SK-N-SH treated with all-trans-retinoic acid at 6 μM for 48 hours (cell line): ENCODE data around the gene PDE6A.

ENCODE experiments used
- CSDC2 ChIP-seq: fragments of 250-450 bp; sonication (Bioruptor Pico); IDR thresholded peaks from 2 replicates; pipeline ENCODE4 v1.5.0; 2020; ENCODE audit warnings: mild to moderate bottlenecking, moderate library complexity
- GLIS3 ChIP-seq: fragments of 250-450 bp; sonication (Bioruptor Pico); IDR thresholded peaks from 2 replicates; pipeline ENCODE4 v1.5.0; 2020; ENCODE audit warnings: mild to moderate bottlenecking, moderate library complexity
- ISL1 ChIP-seq: fragments of 250-450 bp; sonication (Bioruptor Pico); IDR thresholded peaks from 2 replicates; pipeline ENCODE4 v2.1.2; 2022; ENCODE audit warnings: mild to moderate bottlenecking, moderate library complexity
- PPARA ChIP-seq: fragments of 250-450 bp; sonication (Bioruptor Pico); IDR thresholded peaks from 2 replicates; pipeline ENCODE4 v1.5.0; 2020; ENCODE audit warnings: mild to moderate bottlenecking, borderline replicate concordance
- RARB ChIP-seq: fragments of 250-450 bp; sonication (Bioruptor Pico); IDR thresholded peaks from 2 replicates; pipeline ENCODE4 v1.8.0; 2021; ENCODE audit warnings: mild to moderate bottlenecking, moderate library complexity
- SNAI2 ChIP-seq: fragments of 250-450 bp; sonication (Bioruptor Pico); IDR thresholded peaks from 2 replicates; pipeline ENCODE4 v1.5.0; 2020; ENCODE audit warnings: mild to moderate bottlenecking, moderate library complexity
- ZC3H10 ChIP-seq: fragments of 250-450 bp; sonication (Bioruptor Pico); IDR thresholded peaks from 2 replicates; pipeline ENCODE4 v1.5.1; 2021; ENCODE audit warnings: mild to moderate bottlenecking, moderate library complexity
- ZFP3 ChIP-seq: fragments of 250-450 bp; sonication (Bioruptor Pico); IDR thresholded peaks from 2 replicates; pipeline ENCODE4 v1.5.0; 2020; ENCODE audit warnings: mild to moderate bottlenecking, moderate library complexity
- ZFP30 ChIP-seq: fragments of 450-650 bp; formaldehyde crosslinking; IDR thresholded peaks from 2 replicates; pipeline ENCODE4 v1.5.0; 2022; ENCODE audit warnings: mild to moderate bottlenecking, moderate library complexity
- ZNF8 ChIP-seq: fragments of 450-650 bp; formaldehyde crosslinking; IDR thresholded peaks from 2 replicates; pipeline ENCODE4 v1.5.0; 2020; ENCODE audit warnings: mild to moderate bottlenecking, moderate library complexity
- TF ChIP-seq, protein P1 (sequence below): fragments of 250-450 bp; sonication (Bioruptor Pico); IDR thresholded peaks from 2 replicates; pipeline ENCODE4 v1.5.0; 2020; ENCODE audit warnings: mild to moderate bottlenecking, moderate library complexity
- TF ChIP-seq, protein P2 (sequence below): fragments of 250-450 bp; sonication (Bioruptor Pico); IDR thresholded peaks from 2 replicates; pipeline ENCODE4 v1.8.0; 2020; ENCODE audit warnings: mild to moderate bottlenecking, moderate library complexity, borderline replicate concordance
- TF ChIP-seq, protein P3 (sequence below): fragments of 250-450 bp; sonication (Bioruptor Pico); IDR thresholded peaks from 2 replicates; pipeline ENCODE4 v1.5.1; 2020; ENCODE audit warnings: low read depth, mild to moderate bottlenecking, moderate library complexity
- TF ChIP-seq, protein P4 (sequence below): fragments of 250-450 bp; sonication (Bioruptor Pico); IDR thresholded peaks from 2 replicates; pipeline ENCODE4 v1.8.0; 2021; ENCODE audit warnings: low read depth, mild to moderate bottlenecking, moderate library complexity, borderline replicate concordance

DNA sequence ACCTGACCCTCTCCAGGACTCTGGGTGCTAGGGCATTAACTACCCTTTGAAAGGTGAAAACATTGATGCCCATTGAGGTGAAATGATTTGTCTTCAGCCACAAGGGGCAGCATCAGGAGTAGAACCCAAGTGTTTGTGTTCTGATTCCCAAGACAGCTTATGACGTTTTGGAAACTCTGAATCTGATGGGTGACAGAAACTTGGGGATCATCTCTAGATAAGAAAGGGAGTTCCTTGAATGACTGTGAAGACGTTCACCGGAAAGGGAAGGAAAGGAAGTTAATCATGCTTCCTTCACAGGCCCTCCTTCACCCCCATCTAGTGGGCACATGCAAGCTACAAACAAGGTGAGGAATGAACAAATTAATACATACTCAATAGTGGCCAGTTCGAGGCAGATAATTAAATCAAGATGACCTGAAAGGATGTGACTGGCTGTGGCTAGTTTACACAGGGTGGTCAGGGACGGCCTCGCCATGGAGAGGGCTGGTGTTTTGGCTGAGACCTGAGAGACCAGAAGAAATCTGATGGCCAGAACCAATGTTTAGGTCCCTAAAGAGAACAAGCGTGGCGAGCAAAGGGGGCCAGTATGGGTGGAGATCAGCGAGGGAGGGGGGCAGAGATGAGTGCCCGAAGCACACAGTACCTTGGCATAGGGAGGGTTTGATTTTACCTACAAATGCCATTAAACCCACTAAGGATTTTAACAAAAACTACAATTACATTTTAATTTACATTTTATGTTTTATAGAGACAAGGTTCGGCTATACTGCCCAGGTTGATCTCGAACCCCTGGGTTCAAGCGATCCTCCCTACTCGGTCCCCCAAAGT lies 15.0 kb upstream of the PDE6A start:
- TF ChIP-seq PPARA (CRISPR knock-in tag) (no peak), ZNF8 (no peak), SNAI2 (CRISPR knock-in tag) (no peak), ZFP3 (CRISPR knock-in tag) (no peak), ISL1 (no peak), GLIS3 (CRISPR knock-in tag) (no peak), RARB (CRISPR knock-in tag) (no peak), ZC3H10 (CRISPR knock-in tag) (no peak), CSDC2 (CRISPR knock-in tag) (no peak), ZFP30 (CRISPR knock-in tag) (no peak)
- TF ChIP-seq, protein P1, sequence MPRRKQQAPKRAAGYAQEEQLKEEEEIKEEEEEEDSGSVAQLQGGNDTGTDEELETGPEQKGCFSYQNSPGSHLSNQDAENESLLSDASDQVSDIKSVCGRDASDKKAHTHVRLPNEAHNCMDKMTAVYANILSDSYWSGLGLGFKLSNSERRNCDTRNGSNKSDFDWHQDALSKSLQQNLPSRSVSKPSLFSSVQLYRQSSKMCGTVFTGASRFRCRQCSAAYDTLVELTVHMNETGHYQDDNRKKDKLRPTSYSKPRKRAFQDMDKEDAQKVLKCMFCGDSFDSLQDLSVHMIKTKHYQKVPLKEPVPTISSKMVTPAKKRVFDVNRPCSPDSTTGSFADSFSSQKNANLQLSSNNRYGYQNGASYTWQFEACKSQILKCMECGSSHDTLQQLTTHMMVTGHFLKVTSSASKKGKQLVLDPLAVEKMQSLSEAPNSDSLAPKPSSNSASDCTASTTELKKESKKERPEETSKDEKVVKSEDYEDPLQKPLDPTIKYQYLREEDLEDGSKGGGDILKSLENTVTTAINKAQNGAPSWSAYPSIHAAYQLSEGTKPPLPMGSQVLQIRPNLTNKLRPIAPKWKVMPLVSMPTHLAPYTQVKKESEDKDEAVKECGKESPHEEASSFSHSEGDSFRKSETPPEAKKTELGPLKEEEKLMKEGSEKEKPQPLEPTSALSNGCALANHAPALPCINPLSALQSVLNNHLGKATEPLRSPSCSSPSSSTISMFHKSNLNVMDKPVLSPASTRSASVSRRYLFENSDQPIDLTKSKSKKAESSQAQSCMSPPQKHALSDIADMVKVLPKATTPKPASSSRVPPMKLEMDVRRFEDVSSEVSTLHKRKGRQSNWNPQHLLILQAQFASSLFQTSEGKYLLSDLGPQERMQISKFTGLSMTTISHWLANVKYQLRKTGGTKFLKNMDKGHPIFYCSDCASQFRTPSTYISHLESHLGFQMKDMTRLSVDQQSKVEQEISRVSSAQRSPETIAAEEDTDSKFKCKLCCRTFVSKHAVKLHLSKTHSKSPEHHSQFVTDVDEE (CRISPR knock-in tag): no peak
- TF ChIP-seq, protein P2, sequence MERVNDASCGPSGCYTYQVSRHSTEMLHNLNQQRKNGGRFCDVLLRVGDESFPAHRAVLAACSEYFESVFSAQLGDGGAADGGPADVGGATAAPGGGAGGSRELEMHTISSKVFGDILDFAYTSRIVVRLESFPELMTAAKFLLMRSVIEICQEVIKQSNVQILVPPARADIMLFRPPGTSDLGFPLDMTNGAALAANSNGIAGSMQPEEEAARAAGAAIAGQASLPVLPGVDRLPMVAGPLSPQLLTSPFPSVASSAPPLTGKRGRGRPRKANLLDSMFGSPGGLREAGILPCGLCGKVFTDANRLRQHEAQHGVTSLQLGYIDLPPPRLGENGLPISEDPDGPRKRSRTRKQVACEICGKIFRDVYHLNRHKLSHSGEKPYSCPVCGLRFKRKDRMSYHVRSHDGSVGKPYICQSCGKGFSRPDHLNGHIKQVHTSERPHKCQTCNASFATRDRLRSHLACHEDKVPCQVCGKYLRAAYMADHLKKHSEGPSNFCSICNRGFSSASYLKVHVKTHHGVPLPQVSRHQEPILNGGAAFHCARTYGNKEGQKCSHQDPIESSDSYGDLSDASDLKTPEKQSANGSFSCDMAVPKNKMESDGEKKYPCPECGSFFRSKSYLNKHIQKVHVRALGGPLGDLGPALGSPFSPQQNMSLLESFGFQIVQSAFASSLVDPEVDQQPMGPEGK: no peak
- TF ChIP-seq, protein P3, sequence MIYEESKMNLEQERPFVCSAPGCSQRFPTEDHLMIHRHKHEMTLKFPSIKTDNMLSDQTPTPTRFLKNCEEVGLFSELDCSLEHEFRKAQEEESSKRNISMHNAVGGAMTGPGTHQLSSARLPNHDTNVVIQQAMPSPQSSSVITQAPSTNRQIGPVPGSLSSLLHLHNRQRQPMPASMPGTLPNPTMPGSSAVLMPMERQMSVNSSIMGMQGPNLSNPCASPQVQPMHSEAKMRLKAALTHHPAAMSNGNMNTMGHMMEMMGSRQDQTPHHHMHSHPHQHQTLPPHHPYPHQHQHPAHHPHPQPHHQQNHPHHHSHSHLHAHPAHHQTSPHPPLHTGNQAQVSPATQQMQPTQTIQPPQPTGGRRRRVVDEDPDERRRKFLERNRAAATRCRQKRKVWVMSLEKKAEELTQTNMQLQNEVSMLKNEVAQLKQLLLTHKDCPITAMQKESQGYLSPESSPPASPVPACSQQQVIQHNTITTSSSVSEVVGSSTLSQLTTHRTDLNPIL (CRISPR knock-in tag): no peak
- TF ChIP-seq, protein P4, sequence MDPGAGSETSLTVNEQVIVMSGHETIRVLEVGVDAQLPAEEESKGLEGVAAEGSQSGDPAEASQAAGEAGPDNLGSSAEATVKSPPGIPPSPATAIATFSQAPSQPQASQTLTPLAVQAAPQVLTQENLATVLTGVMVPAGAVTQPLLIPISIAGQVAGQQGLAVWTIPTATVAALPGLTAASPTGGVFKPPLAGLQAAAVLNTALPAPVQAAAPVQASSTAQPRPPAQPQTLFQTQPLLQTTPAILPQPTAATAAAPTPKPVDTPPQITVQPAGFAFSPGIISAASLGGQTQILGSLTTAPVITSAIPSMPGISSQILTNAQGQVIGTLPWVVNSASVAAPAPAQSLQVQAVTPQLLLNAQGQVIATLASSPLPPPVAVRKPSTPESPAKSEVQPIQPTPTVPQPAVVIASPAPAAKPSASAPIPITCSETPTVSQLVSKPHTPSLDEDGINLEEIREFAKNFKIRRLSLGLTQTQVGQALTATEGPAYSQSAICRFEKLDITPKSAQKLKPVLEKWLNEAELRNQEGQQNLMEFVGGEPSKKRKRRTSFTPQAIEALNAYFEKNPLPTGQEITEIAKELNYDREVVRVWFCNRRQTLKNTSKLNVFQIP: no peak
